OCI-M2 (cell line): Measurements from ENCODE around the gene CIAO2A.
A peak's percentile ranks its signal among the peaks of the same experiment; 100 is the strongest.
"Not testable (repeated sequence)": the region's sequence is repeated elsewhere in the genome, so short reads cannot be mapped to it uniquely, and the experiment has no call there.

Experiments
- DNase-seq: peaks from one replicate; lab custom pipeline; 2025; ENCODE audit not compliant: unreplicated experiment; lab: John Stamatoyannopoulos, UW

CIAO2A gene

GRCh38 chr15:64112073-64112772, 18.6 kb upstream of the CIAO2A start:
- DNase-seq, result no peak

DNA sequence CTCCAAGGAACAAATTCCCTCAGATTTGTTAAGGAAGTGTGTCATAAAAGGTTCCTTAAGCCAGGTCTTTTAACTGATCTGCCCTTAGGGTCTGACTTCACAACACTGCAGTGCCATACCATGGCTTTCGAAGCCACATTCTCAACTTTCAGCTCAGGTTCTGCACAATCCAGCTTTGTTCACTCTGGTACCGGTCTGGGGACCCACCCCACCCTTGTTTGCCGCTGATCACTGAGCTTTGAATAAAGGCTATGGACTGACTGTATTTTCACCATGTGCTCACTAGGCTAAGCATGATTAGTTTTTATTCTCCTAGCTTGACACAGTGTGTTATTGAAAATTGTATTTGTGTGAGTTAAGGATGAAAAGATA, 18.0 kb upstream of the CIAO2A start:
- no peak for DNase-seq

DNA sequence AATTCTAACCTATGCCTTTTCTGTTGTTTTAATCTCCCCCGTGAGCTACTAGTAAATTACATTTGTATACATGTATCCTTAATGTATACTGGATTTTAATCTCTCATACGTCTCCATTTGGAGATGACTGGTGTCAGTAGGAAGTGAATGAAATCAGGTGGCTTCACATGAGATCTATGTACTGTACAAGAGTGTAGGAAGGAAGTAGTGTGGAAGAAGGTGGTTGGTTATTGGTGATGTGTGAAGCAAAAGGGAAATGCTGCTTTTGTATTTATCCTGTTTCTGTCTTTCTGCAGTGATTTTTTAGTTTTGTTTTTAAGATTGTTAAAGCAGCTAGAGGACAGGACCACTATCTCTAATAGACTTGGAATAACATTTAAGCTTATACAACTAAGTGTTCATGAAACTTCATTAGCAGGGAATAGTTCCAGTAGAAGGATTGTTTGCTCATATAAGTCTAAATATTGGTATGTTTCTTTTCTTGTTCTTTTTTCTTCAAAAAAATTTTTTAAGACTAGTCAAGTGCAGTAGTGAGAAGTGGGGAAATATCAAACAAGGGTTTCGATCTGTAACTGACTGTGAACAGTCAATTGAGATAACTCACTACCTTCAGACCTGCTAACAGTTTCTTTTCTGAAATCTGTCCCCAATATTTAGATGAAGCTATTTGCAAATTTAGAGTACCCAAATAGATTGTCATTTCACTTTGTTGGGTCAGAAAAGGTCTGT, 17.5 kb upstream of the CIAO2A start:
- DNase-seq, result no peak

GRCh38 chr15:64110108-64110701, 16.6 kb upstream of the CIAO2A start:
- not testable (repeated sequence) for DNase-seq

DNA sequence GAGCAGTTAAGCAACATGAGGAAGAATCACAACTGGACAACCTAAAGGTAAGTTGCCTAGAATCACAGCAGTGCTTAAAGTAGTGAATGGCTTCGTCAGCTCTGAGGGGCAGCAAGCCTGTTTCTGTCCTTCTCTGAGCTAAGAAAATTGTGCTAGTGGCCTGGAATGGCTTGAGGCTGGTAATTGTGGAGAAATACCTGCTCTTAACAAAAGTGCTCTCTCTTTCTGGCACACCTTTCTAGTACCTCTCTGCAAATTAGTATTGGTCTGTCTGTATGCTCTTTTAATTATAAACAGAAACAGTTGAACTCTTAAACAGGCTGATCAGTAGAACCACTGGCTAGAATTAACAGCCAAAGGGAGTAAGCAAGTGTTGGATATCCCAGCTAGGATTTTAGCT, 13.7 kb upstream of the CIAO2A start:
- DNase-seq, result no peak

DNA sequence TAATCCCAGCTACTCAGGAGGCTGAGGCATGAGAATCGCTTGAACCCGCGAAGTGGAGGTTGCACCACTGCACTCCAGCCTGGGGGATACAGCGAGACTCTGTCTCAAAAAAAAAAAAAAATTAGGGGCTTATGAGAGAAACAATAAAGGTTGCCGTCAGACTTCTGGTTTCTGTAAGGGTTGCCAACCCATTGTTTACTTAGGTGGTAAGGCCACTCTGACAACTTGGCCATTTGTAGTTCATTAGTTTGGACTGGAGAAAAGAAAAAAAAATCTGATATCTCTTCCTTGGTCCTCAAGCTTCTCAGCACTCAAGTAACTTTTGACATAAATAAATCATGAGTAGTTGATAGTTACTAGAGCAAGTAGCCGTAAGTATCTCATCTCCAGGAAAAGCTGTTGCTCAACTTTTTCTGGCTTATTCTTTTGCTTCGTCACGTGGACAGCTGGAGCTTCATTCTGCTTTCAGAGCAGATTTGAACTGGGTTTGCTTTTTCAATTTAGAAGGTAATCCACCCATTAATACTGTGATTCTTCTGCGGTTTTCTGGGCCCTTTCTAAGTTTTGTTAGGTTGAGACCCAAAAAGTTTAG, 11.6 kb upstream of the CIAO2A start:
- no peak for DNase-seq

GRCh38 chr15:64102497-64102896, 8.9 kb upstream of the CIAO2A start:
- no peak for DNase-seq

DNA sequence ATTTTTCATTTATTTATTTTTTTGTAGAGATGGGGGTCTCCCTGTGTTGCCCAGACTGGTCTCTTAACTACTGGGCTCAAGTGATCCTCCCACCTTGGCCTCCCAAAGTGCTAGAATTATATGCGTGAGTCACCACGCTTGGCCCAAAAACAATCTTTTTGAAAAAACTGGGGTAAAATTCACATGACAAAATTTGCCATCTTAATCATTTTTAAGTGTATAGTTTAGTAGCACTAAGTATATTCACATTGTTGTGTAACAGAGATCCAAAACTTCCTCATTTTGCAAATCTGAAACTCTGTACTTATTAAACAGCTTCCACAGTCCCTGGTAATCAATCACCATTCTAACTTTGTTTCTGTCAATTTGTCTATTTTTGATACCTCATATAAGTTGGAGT, 7.3 kb upstream of the CIAO2A start:
- no peak for DNase-seq

DNA sequence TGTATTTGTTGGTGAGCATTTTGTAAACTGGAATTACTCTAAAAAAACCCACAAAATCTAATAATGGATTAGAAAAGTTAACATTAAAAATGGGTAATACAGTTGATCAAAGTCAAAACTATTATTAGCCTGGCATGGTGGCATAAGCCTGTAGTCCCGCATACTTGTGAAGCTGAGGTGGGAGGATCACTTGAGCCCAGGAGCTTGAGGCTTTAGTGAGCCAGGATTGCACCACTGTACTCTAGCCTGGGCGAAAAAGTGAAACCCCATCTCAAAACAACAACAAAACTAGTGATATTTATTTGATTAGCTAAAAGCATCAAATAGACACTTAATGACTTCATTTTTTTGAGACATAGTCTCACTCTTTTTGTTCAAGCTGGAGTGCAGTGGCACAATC, 5.7 kb upstream of the CIAO2A start:
- no peak for DNase-seq

DNA sequence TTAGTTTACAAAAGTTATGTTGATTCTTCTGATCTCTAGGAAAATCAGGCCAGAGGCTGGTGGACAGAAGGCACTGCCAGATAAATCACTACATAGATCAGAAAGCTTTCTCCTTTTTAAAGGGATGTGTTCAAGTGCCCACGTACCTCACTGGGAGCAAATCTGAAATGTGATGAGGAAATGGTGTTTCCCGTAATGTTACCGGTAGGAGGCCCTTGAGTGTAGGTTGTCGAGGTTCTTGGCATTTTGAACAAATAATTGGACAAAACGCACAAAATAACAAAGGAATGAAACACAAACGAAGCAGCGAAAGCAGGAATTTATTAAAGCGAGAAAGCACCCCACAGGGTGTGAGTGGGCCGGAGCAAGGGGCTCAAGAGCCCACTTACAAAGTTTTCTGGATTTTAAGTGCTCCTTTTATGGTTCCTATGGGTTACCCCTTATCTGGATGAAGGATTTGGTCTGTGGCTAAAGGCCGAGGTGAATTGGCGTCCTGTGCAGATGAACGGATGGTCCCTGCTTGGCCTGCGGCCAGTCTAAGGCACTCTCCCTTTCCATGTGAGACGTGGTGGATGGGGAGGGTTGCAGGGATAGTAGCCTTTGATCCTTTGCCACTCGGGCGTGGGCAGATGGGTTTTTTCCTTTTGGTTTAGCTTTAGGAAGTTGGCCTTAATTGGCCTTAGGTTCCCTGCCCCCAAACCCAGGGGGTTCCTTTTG, 3.2 kb upstream of the CIAO2A start:
- no peak for DNase-seq

GRCh38 chr15:64095795-64096667, 2.4 kb upstream of the CIAO2A start, which contains the start of gene SNX1:
Gene SNX1, plus strand, starts transcription at chr15:64095982. Its CDS starts 32 bp downstream, at chr15:64096014.
- DNase-seq, result peak; percentile 54

DNA sequence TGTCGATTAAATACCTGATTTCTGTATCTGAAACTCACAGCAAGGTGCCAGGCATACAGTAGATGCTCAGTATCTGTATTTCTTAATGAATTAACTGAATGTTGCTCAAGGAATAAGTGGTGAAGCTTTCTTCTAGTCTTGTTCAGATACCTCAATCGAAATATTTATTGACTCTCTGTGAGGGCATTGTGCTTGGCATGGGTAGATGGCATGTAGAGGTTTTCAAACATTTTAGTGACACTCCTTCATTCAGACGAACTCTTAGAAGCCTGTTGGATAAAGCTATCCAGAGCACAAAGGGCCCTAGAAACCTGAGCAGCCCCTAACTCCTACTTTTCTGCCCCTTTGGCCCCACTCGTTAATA, 1.8 kb upstream of the CIAO2A start:
- no peak for DNase-seq

- DNase-seq, result peak; percentile 60
Measured at GRCh38 chr15:64092864-64093626, 593 bp downstream of the CIAO2A start.

DNA sequence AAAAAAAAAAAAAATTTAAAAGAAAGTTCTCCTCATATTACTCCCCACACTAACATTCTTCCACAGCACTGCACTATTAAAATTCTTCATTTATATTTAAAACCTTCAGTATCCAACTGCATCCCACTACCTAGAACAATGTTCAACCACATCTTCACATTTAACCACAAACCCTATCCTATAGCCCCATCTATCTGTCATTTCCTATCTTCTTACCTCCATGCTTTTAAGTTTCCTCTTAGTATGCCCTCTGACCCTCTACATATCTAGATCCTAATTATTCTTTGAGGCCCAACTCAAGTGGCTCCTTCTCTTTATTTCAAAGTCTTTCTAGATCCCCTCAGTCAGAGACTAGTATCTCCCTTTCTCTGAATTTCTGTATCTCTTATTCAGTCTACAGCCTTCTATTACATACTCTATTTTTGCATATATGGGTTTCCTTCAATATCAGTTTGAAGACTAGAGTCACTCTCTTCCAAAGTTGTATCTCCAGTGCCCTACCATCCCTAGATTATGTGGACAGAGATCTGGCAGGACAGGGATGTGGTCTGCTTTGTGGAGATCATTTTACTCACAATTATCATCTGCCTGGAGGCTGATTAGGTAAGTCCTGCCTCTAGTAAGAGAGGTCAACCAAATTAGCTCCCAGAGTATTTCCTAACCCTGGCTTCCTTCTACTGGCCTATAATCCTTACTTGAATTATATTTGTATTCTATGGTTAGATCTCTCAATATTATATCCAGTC, 1.4 kb downstream of the CIAO2A start:
- DNase-seq, result no peak

- no peak for DNase-seq
Measured at GRCh38 chr15:64090527-64090926, 3.1 kb downstream of the CIAO2A start.

GRCh38 chr15:64089543-64090280, 3.9 kb downstream of the CIAO2A start:
- DNase-seq, result no peak

DNA sequence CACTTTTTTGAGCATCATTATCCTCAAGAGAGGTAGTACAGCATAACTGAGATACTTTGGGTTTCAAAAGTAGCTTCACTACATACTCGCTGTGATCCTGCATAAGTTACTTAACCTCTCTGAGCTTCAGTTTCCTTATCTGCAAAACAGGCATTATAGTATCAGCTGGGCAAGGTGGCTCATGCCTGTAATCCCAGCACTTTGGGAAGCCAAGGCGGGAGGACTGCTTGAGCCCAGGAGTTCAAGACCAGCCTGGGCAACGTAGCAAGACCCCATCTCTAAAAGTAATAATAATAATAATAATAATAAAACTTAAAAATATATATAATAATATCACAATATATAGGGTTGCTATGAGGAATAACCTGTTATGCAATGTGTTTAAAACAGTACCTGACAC, 10.9 kb downstream of the CIAO2A start:
- DNase-seq, result no peak

- DNase-seq, result not testable (repeated sequence)
Measured at GRCh38 chr15:64073496-64073895, 20.1 kb downstream of the CIAO2A start.
